GM12892 (cell line): Measurements from ENCODE around the gene ZEB1.

Source experiments
- POLR2A ChIP-seq: IDR thresholded peaks from 2 replicates; pipeline ENCODE4 v1.6.1; 2011; ENCODE audit warnings: low read depth, low read length, control low read depth
- POLR2AphosphoS5 ChIP-seq: IDR thresholded peaks from 2 replicates; pipeline ENCODE4 v1.6.1; 2011; ENCODE audit warnings: low read depth, low read length, control low read depth
- TAF1 ChIP-seq: IDR thresholded peaks from 2 replicates; pipeline ENCODE4 v1.6.1; 2011; ENCODE audit warnings: low read depth, mild to moderate bottlenecking, control low read depth, low read length, borderline replicate concordance

- no peak for TF ChIP-seq POLR2A
- TF ChIP-seq POLR2AphosphoS5 = no peak
- TF ChIP-seq TAF1 = no peak
These were observed 80.2 kb downstream of the ZEB1 start for GRCh38 chr10:31399171-31399570.
